NCI-H69 (cell line): Measurements from ENCODE around the gene RWDD1.
A peak's percentile ranks its signal among the peaks of the same experiment; 100 is the strongest.
"Not testable (repeated sequence)": the region's sequence is repeated elsewhere in the genome, so short reads cannot be mapped to it uniquely, and the experiment has no call there.

Experiments used
- DNase-seq: peaks from one replicate; lab custom pipeline; 2025; lab: John Stamatoyannopoulos, UW

Gene RWDD1

DNA sequence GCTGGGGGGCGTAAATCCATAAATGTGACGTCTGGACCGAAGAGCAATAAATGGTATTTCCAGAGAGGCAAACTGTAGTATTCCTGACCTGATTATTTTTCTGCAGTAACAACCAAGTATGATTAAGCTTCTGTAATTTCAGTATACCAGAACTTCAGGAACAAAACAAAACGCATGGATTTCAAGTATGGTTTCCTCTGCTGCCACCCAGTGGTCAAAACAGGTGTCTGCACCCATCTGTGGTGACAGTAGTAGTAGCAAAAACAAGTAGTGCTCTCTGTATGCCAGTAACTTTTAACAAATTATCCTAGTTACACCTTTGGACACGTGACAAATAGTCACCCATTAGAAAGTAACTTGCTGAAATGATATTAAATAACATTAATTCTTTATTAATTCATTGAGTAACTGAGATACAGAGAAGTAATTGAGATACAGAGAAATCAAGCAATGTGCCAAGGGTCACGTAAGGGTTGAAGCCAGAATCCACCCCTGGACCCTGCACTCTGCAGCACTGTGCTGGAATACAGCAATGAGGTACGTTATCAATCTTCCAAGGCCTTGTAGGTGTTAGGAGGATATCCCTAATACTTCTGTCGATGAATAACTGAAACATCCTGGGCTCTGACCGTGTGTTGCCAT is 9.8 kb upstream of the RWDD1 start:
- DNase-seq: peak; percentile 58

DNA sequence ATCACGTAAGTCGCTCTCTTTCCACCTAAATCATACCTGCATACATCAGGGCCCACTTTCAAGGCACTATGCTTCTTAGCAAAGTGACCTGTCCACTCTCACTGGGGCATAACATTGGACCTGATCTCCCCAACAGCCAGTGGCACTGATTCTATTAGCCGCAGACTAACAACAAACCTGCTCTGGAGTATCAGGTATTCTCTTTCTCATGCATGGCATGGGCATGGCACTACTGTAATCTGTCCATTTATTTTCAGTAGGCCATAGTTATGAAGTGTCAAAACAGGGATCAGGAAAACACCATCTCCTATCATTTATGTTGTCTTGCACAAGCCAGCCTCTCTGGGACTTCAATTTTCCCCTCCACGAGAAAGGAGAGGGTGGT is 9.3 kb upstream of the RWDD1 start:
- DNase-seq: no peak

DNA sequence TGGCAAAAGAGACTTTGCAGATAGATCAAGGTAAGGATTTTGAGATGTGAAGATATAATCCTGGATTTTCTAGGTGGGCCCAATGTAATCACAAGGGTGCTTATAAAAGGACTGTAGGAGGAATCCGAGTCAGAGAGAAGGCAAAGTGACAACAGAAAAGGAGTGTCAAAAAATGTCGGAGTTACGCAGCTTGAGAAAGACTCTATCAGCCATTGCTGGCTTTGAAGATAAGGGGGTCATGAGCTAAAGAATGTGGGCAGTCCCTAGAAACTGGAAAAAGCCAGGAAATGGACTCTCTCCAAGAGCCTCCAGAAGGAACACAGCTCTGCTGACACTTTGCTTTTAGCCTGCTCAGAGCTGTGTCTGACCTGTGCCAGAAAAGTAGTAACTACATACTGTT is 8.7 kb upstream of the RWDD1 start:
- no peak for DNase-seq

DNA sequence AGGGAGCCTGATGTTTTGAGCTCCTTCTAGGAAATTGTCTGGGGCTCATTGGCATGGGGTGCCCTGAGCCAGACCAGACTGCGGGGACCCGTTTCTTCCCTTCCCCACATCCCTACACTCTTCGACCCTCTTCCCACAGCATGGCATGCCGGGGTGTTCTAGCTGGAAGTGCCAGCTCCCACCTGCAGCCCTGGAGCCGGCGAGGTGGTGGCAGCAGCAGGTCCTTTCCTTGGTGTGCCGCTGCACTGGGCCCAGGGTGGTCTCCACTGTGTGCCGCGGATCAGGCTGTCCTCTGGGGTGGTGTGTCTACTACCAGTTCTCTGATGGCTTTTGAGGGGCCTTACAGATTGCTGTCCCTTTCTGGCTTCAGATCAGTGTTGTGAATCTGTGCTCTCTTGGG is 7.5 kb upstream of the RWDD1 start:
- DNase-seq: no peak

DNA sequence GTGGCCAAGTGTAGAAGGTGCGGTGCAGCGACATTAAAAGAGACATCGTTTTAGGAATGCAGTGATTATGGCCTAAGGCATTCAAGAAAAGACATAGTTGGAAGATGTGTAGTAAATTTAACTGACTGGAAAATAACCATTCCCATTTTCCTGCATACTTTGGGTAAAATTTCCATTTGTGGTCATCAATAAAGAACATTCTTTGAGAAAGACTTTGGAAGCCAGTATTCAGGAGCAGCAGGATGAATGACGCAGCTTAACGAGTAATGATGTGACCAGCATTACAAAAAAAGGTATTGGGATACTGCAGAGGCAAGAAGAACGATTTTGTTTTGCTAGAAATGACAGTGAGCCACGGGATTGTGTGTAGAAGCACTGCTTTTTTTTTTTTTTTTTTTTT is 7.0 kb upstream of the RWDD1 start:
- DNase-seq: no peak

DNA sequence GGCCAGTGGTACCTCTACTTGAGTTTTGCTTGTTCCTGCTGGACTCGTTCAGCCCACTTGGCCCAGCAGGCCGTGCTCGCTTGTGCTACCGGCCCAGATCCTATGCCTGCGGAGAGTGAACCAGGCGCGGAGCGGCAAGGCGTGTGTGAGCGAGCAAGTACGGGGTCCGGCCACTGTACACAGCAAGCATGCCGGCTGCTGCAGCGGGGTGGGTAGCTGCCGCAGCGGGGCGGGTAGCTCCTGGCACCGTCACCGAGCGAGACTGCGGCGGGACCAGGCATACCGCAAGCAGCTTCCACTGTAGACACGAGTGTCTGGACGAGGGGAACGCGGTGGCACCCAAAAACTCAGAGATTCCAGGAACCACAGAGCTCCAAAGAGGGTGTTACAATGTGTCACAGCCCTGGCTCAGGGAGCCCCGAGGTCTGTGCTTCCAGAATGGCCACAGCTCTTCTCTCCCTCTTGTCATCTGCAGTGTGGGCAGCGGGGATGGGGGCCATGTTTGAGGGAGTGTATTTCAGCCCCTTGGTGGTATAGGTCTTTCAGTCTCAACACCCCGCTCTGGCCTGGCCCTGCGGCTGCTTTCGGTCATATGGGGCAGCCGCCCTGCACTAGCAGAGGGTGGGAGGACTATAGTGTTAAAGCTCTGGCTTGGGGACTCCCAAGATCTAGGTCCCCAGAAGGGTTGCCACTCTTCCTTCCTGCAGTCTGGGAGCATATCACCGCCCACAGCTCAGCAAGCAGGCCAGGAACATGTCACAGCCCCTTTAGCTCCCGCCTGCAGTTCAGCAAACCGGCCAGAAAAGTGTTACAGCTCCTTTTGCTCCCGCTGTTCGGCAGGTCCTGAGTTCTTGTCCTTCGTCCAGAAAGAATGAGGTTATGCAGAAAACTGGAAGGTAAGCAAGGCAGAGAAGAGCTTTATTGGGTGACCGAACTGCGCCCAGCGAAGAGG is 6.1 kb upstream of the RWDD1 start:
- DNase-seq: peak; percentile 68

DNA sequence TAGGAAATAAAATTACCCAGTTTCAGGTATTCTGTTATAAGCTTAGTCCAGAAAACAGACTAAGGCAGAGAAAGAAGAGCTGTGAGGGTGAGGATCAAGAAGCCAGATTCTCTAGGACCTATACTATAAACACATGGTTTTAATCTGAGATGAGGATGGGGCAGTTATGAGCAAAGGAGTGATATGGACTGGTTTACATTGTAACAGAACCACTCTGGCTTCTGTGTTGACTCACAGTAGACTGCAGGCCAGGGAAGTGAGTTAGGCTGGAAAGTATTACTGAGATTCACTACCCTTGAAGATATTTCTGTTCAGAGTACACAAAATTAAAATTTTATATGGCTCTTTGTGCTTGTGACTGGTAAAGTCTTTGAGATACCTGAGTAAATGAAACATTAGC is 3.2 kb upstream of the RWDD1 start:
- DNase-seq: no peak

DNA sequence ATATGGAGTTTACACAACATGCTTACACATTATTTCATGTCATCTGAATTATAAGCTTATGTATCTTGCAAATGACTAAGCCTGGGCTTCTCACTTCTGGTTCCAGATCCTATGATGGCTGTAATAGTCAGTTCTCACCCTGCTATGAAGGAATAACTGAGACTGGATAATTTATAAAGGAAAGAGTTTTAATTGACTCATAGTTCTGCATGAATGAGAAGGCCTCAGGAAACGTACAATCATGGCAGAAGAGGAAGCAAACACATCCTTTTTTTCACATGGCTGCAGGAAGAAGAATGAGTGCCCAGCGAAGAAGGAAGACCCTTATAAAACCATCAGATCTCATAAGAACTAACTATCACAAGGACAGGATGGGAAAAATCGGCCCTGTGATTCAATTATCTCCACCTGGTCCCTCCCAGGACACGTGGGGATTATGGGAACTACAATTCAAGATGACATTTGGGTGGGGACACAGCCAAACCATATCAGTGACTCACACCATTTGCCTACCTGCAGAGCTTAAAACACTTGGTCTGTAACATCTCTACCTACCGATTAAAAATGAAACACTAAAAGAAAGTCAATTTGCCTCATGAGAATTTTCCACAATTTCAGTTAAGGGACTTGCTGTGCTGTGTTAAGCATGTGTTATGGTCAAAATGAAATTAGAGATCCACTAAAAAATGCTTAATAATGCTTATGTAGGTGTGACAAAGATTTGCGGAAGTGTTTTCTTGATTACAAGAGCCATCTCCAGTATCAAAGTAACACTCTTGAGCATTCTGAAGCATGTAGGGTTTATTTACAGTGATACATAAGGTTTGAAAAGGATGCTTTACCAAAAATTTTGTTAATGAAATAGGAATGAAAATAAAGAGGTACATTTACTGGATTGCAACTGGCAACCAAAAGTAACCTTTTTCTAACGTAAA is 2.2 kb upstream of the RWDD1 start:
- DNase-seq: peak; percentile 18

DNA sequence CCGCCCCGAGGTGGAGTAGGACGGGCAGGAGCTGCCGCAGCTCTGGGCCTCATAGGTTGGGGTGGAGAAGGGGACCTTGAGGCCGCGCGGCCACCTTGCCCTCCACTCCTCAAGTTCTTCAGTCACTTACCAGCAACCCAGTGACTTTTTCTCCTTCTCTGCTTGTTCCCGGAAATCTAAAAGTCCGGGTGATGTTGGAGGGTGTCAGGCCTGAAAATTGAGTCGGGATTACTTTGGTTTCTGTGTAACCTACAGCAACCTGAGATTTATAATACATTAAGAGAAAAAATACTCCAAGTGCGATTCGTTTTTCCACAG is 338 bp downstream of the RWDD1 start:
- no peak for DNase-seq

DNA sequence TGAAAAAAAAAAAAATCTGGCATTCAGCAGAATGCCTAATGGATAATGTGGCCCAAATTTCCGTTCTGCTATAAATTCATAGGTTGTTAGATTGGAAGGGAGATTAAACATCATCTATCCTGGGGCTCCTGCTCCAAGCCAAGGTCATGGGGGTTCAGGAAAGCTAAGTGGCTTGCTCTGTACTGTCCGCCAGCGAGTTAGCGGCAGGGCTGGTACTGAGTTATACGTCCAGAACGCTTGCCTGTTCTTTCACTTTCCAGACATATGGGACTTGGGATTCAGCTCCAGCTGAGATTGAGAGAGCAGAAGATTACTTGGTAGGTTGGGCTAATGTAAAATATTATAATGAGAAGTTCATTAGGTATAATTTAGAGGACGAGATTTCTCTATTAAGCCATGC is 858 bp downstream of the RWDD1 start:
- peak; percentile 50 for DNase-seq

DNA sequence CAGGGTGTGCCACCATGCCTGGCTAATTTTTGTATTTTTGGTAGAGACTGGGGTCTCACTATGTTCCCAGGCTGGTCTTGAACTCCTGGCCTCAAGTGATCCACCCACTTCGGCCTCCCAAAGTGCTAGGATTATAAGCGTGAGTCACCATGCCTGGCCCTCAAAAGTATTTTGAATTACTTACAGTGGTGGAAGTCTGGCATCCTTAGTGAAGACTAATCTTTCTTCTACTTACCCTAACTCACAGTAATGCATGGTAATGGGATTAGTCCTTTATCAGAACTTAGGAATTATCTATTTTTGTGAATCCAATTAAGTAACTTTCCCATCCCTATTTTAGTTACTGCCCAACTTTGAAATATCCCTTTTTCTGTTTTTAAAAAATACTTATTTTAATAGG is 3.9 kb downstream of the RWDD1 start:
- no peak for DNase-seq

DNA sequence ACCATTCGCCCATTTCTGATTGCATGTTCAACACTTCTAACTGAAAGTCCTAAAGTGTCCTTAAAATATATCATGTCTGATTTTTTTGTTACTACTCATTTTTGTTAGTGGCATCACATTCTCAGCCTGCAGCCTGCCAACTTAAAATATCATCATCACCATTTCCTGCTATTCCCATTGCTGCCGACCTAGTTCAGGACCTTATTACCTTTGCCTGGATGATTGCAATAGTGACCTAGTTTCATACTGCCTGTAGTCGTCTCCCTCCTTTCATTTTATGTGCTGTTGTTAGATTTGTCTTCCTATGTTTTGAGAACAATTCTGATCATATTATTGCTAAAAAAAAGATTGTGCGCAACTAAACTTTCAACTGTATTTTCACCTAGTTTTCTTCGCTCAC is 6.2 kb downstream of the RWDD1 start:
- DNase-seq: no peak

DNA sequence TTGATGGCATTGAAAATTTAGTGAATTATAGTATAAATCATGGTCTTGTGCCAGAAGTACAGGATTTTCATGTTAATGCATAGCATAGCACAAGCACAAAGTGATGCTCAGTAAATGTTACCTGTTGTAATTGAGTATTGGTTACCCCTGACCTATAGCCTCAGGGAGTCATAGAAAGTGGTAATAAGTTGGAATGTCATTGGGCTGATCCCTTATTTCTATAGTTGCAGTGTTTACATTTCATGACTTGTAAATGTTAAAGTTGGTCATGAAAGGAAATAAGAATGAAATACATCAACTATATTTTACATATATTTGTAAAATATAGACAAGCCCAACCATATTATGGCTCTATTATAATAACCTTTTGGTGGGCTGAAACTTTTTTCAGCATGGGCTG is 7.0 kb downstream of the RWDD1 start:
- DNase-seq: no peak

DNA sequence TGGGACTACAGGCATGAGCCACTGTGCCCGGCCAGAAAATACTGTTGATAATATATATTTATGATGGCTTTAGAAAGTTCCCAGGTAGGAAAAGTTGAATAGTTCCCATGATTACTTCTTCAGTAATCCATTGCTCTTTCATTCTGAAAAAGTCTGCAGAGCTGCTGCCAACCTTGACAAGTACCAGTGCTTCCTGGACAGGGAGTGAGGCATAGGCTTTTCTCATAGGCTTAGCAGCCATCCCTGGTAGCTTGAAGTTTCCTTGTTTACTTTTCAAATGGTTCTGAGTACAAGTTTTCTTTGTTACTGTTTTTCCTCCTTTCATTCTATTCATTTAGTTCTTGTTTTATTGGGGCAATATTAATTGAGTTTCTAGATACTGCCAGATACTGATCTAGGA is 7.8 kb downstream of the RWDD1 start:
- no peak for DNase-seq

DNA sequence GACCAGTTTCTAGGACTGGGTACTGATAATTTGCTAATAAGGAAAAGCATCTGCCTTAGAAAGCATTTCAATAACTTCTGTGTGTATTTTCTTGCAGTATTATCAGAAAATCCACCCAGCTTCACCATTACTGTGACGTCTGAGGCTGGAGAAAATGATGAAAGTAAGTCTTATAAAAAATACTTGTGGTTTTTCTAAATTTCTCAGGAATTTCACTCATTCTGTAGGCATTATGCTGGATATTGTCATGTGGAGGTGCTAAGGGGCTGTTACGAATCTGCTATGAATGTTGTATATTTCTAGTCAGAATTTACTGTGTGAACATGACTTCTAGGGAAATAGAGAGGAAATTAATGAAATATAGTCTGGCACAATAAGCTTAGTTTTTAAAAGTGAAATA is 8.9 kb downstream of the RWDD1 start:
- DNase-seq: no peak

DNA sequence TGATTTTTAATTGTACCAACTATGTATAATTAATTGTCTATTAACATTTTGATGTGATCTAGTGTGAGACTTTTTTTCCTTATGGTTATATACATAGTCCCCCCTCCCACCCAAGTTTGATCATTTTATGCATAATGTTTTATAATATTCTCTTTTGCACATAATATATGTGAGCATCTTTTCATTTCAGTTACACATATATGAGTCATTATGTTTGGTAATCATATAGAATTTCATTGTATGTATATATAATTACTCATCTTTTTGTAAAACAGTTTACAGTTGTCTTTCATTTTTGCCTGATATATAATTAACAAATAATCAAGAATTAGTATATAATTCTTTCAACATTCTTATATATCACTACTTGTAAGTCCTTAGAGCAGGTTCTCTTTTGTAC is 15.0 kb downstream of the RWDD1 start:
- DNase-seq: no peak

DNA sequence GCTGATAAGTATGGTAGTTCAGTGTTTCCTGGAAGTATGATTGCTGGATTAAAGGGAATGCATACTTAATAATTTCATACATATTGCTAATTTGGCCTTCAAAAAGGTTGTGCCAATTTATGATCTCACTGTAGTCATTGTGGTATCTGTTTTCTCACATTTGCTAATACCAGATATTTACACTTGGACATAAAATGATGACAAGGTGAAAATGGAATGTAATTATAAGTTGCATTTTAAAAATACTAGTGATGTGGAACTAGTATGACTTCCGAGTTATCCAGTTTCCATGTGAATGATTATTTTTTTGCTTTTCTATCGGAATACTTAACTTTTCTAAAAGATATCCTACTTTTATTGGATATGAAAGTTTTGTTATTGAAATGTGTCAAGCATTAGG is 15.4 kb downstream of the RWDD1 start:
- no peak for DNase-seq

DNA sequence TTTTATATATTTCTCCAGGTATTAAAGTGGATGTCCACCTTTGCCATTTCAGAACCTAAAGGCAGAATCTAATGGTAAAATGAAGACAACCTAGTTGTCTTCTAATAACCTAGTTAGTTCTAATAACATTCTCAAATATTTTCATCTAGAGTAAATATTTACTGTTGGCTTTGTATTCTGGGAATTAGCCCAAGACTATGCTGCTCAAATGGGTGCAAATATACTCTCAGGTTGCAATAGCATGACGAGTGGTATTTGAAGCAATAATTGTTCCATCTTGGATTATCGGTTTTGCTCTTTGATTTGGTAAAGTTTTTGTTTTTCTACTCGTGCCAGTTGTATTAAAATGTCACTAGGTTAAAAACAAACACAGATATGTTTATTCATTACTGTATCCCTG is 23.9 kb downstream of the RWDD1 start:
- DNase-seq: no peak

DNA sequence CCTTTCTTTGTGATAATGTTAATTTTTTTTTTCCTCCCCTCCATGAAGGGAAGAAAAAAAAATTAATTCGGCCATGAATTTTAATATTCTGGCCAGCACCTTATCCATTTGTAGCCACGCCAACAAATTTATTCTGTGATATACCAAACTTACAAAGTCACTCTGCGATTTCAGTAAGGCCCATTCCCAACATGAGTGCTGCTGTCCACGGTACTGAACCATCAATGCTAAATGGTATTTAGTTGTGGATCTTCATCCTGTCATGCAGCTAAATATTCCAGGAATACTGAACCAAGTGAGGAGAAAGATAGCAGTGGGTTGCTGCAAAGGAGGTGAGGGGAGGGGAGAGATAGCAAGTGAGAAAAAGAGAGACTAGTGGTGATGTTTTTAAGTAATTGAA is 25.5 kb downstream of the RWDD1 start:
- no peak for DNase-seq

DNA sequence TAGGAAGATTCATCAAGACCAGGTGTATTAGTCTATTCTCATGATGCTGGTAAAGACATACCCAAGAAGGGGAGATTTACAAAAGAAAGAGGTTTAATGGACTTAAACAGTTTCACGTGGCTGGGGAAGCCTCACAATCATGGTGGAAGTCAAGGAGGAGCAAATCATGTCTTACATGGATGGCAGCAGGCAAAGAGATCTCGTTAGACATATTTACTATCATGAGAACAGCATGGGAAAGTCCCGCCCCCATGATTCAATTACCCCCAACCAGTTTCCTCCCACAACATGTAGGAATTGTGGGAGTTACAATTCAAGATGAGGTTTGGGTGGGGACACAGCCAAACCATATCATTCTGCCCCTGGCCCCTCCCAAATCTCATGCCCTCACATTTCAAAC is 32.6 kb downstream of the RWDD1 start:
- DNase-seq: not testable (repeated sequence)

DNA sequence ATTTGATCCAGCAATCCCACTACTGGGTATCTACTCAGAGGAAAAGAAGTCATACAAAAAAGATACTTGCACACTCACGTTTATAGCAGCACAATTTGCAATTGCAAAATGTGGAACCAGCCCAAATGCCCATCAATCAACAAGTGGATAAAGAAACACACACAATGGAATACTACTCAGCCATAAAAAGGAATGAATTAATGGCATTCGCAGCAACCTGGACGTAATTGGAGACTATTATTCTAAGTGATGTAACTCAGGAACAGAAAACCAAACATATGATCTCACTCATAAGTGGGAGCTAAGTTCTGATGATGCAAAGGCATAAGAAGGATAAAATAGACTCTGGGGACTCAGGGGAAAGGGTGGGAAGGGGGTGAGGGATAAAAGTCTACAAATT is 33.6 kb downstream of the RWDD1 start:
- not testable (repeated sequence) for DNase-seq

DNA sequence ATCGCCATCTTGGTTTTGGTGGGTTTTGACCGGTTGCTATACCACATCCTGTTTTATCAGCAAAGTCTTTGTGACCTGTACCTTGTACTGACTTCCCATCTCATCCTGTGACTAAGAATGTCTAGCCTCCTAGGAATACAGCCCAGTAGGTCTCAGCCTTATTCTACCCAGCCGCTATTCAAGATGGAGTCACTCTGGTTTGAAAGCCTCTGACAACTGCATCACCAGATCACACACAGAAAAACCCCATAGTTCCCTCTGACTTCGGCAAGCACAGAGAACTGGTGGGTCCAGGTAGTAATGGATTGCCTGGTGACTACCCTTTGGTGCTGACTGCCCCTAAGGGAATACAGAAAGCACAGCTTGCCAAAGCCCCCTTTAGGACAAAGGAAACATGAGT is 34.6 kb downstream of the RWDD1 start:
- DNase-seq: no peak

DNA sequence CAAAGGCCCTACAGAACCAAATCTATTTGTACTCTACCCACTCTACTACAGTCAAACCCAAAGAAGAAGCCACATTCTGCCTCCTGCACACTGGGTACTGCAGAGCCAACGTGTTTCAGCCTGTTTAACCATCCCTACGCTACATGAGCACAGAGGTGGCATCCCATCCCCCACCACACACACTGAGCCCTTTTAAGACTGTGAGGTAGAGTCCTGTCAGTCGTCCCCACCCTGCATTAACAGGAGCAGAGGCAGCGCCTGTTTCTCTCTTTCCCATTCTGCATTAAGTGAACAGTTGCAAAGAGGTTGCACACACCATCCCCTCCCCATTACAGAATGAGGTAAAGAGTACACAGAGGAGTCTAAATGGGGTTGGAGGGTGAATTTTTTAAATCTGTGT is 39.8 kb downstream of the RWDD1 start:
- DNase-seq: peak; percentile 5
